Transverse colon (tissue), 4 donors: ENCODE measurements around the gene NUP210. TPM values are rescaled to one million over a fixed set of nuclear protein-coding genes. Genes with fewer than 3 reads are reported as not detected.

Experiments used
- DNase-seq: peaks from one replicate; pipeline ENCODE4 v3.0.0-alpha.2; 2019
- H3K27ac ChIP-seq, 4 donors: fragments of 200-600 bp; sonication (generic); 2 replicates each; pipeline ENCODE4 v1.5.1; 2016 to 2018; ENCODE audit warnings: inconsistent platforms in 4 of 4
- H3K27me3 ChIP-seq: fragments of 200-600 bp; sonication (generic); 2 replicates; pipeline ENCODE4 v1.5.1; 2017; ENCODE audit warnings: inconsistent platforms
- H3K36me3 ChIP-seq, 4 donors: fragments of 200-600 bp; sonication (generic); 2 replicates each; pipeline ENCODE4 v1.5.1; 2017 to 2019; ENCODE audit warnings: inconsistent platforms in 4 of 4
- H3K4me1 ChIP-seq, 4 donors: fragments of 200-600 bp; sonication (generic); 2 replicates each; pipeline ENCODE4 v1.5.1; 2017 to 2020; ENCODE audit warnings: inconsistent platforms in 4 of 4
- H3K4me3 ChIP-seq, 4 donors: fragments of 200-600 bp; sonication (generic); 1 replicate in 1 of 4; 2 replicates in 3 of 4; pipeline versions ENCODE4 v1.5.1 to v1.6.1; 2017 to 2019; ENCODE audit warnings: inconsistent platforms in 4 of 4
- H3K9me3 ChIP-seq, 2 donors: fragments of 200-600 bp; sonication (generic); 2 replicates each; pipeline ENCODE4 v1.5.1; 2017 to 2019; ENCODE audit warnings: inconsistent platforms in 2 of 2
- EP300 ChIP-seq: sonication (generic); formaldehyde crosslinking; IDR thresholded peaks from one replicate; pipeline ENCODE4 v1.6.1; 2017; ENCODE audit warnings: antibody characterized with exemption, low read depth
- POLR2A ChIP-seq: fragments of 450-650 bp; IDR thresholded peaks from one replicate; pipeline ENCODE4 v1.6.1; 2016; ENCODE audit warnings: antibody characterized with exemption, mild to moderate bottlenecking, moderate library complexity
- POLR2AphosphoS5 ChIP-seq, 3 donors: sonication (generic); formaldehyde crosslinking; IDR thresholded peaks; one replicate each; pipeline ENCODE4 v1.6.1; 2016; ENCODE audit warnings: antibody characterized with exemption in 3 of 3
- WGBS, 2 donors: methylation state at CpG; one replicate each; pipeline ENCODE4 v1.1.5; 2018; ENCODE audit warnings: low coverage in 1 of 2; 5-methylcytosine and 5-hydroxymethylcytosine counted together
- in situ Hi-C, 4 donors: fragments of 200-750 bp; cut with MboI; loops; one replicate each; pipeline versions ENCODE4 v1.15.0 to v1.15.1; 2017; ENCODE audit warnings: low sequenced_read_pairs in 3 of 4, low pct_ligation_motif_present in 1 of 4, low pct_unique_long_range_greater_than_20kb in 1 of 4
- intact Hi-C: fragments of 100-400 bp; cut with DNase I; formaldehyde crosslinking; loops from one replicate; pipeline ENCODE4 v1.15.1; 2023; ENCODE audit warnings: low total_unique reads
- total RNA-seq, 4 donors: library from RNA; depleted of rRNA; stranded (reverse); fragments of >200 nt; gene quantifications; one replicate each; pipeline ENCODE4 v1.1.0, GENCODE V29; 2016
- TF ChIP-seq, protein P1 (sequence below), 5 experiments: fragments of 200-600 bp in 3 of 5; fragments of 450-650 bp in 2 of 5; sonication (generic) in 3 of 5; IDR thresholded peaks; 1 replicate in 2 of 5; 2 replicates in 3 of 5; pipeline ENCODE4 v1.5.1; 2016 to 2017; ENCODE audit warnings: antibody characterized with exemption in 5 of 5, inconsistent platforms in 3 of 5, mild to moderate bottlenecking in 2 of 5, moderate library complexity in 1 of 5

Gene NUP210
- total RNA-seq, 4 donors from 2014 or later: 6.0 to 202 (median 14.6) TPM

DNA sequence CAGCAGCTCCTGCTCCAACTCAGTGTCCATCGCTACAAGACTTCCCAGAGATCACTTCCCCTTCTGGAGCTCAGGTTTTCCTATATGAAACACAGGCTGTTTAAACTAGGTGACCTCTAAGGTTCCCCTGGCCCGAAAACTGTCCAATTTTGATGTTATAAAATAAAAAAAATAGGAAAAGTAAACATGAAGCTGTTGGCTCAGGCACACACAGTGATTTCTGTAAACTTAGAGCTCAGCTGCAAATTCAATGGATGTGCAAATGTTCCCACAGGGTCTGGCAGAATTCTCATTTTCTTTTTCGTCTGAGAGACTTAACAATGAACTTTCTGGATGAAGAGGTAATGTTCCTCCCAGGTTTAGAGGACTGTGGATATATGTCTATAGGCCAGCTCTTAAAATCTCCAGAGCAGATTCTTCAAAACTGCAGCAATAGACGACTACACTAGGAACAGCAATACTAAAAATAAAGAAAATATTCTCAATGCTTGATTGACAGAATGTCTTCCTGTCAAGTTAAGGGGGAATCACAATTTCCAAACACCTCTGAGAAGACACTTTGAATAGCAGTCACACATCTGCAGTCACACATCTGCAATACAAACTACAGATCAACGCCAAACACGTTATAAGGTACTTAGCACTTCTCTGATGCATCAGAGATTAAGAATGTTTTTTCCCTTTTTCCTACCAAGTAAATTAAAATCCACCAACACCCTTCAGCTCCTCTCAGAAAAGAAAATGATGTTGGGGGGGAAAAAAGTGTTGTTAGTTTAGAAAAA is 2.8 kb downstream of the NUP210 start:
- H3K4me1 ChIP-seq: peaks cover 6 to 24% (median 12%) of the 10 kb centered on the region in 4 donors
- TF ChIP-seq EP300 (no peak), POLR2A (no peak), POLR2AphosphoS5 (IDR thresholded peaks at IDR 0.05) (no peak)
- TF ChIP-seq, protein P1, sequence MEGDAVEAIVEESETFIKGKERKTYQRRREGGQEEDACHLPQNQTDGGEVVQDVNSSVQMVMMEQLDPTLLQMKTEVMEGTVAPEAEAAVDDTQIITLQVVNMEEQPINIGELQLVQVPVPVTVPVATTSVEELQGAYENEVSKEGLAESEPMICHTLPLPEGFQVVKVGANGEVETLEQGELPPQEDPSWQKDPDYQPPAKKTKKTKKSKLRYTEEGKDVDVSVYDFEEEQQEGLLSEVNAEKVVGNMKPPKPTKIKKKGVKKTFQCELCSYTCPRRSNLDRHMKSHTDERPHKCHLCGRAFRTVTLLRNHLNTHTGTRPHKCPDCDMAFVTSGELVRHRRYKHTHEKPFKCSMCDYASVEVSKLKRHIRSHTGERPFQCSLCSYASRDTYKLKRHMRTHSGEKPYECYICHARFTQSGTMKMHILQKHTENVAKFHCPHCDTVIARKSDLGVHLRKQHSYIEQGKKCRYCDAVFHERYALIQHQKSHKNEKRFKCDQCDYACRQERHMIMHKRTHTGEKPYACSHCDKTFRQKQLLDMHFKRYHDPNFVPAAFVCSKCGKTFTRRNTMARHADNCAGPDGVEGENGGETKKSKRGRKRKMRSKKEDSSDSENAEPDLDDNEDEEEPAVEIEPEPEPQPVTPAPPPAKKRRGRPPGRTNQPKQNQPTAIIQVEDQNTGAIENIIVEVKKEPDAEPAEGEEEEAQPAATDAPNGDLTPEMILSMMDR (IDR thresholded peaks at IDR 0.05): no peak
- intact Hi-C loops: no loop called here
- no peaks in the 10 kb centered on the region for H3K36me3 ChIP-seq
- in situ Hi-C loops: no loop called here
- H3K27me3 ChIP-seq: no peaks in the 10 kb centered on the region
- H3K27ac ChIP-seq: no peak overlapping the region
- 54 to 66% methylated on average over 4 to 6 of the region's 6 CpGs for WGBS, 2 donors
- no peak for DNase-seq
- no peaks in the 10 kb centered on the region for H3K9me3 ChIP-seq
- H3K4me3 ChIP-seq: no peak overlapping the region

GRCh38 chr3:13415997-13416793 is 3.9 kb downstream of the NUP210 start:
- DNase-seq: no peak
- Histone ChIP-seq H3K27me3 (no peaks in the 10 kb centered on the region), H3K9me3 (no peaks in the 10 kb centered on the region), H3K4me3 (no peak overlapping the region), H3K36me3 (no peaks in the 10 kb centered on the region), H3K27ac (peak overlapping the region in 2 of 4 donors; percentile 39 to 76), H3K4me1 (peaks cover 6 to 24% (median 12%) of the 10 kb centered on the region in 4 donors)
- 60 to 65% methylated on average over 1 to 8 of the region's 9 CpGs for WGBS, 2 donors
- intact Hi-C loops (no loop called here), in situ Hi-C loops (no loop called here)
- no peak for TF ChIP-seq POLR2A
- TF ChIP-seq, protein P1 (IDR thresholded peaks at IDR 0.05): no peak
- no peak for TF ChIP-seq POLR2AphosphoS5 (IDR thresholded peaks at IDR 0.05)
- TF ChIP-seq EP300: no peak

- peak overlapping the region in 3 of 4 donors; percentile 66 to 76 (median 67) for H3K27ac ChIP-seq
- TF ChIP-seq POLR2AphosphoS5 (IDR thresholded peaks at IDR 0.05) (no peak), EP300 (no peak), POLR2A (no peak)
- TF ChIP-seq, protein P1 (IDR thresholded peaks at IDR 0.05): no peak
Measured at GRCh38 chr3:13415236-13415986, 4.7 kb downstream of the NUP210 start.

More at GRCh38 chr3:13415236-13415986, 4.7 kb downstream of the NUP210 start:
- 67 to 85% methylated on average over 2 to 15 of the region's 15 CpGs for WGBS, 2 donors
- Histone ChIP-seq H3K4me3 (no peak overlapping the region), H3K36me3 (no peaks in the 10 kb centered on the region), H3K9me3 (no peaks in the 10 kb centered on the region), H3K4me1 (peaks cover 6 to 19% (median 10%) of the 10 kb centered on the region in 4 donors), H3K27me3 (no peaks in the 10 kb centered on the region)
- DNase-seq: no peak
- intact Hi-C loops (no loop called here), in situ Hi-C loops (no loop called here)
